PC-3 (cell line): ENCODE results near the gene NKIRAS1. TPM values are rescaled to one million over a fixed set of nuclear protein-coding genes. Genes with fewer than 3 reads are reported as not detected.
"Not testable (repeated sequence)": the region's sequence is repeated elsewhere in the genome, so short reads cannot be mapped to it uniquely, and the experiment has no call there.

Experiments
- ATAC-seq: fragments of 200-7000 bp; cut with Tn5 transposase; 2 replicates; pipeline ENCODE4 v1.9.1; 2020; ENCODE audit warnings: mild to moderate bottlenecking, moderate library complexity
- BruUV-seq: library from RNA; stranded (reverse); fragments of 400-500 nt; replicated peaks from 2 replicates; lab custom pipeline; 2021; lab: Mats Ljungman, UMichigan
- CTCF ChIA-PET: fragments of 300-600 bp; sonication (Branson Sonifier 250); formaldehyde crosslinking; loops from one replicate; lab custom pipeline; 2022; ENCODE audit warnings: antibody characterized with exemption; lab: Charles Lee
- POLR2A ChIA-PET: fragments of 300-600 bp; sonication (Branson Sonifier 250); formaldehyde crosslinking; loops from one replicate; lab custom pipeline; 2022; ENCODE audit warnings: antibody characterized with exemption; ENCODE audit not compliant: unreplicated experiment; lab: Charles Lee
- DNase-seq: peaks from one replicate; pipeline ENCODE4 v3.0.0-alpha.2; 2015
- H2AFZ ChIP-seq: fragments of 300-600 bp; sonication (generic); 2 replicates; pipeline ENCODE4 v1.6.0; 2016; ENCODE audit warnings: antibody characterized with exemption, low read length
- H3F3A ChIP-seq: fragments of 300-600 bp; sonication (generic); one replicate; pipeline ENCODE4 v1.6.0; 2017; ENCODE audit warnings: antibody characterized with exemption, low read length, control low read depth, mild to moderate bottlenecking; ENCODE audit not compliant: unreplicated experiment
- H3K27ac ChIP-seq: fragments of 300-600 bp; sonication (generic); 2 replicates; pipeline ENCODE4 v1.5.1; 2016; ENCODE audit warnings: mild to moderate bottlenecking, low read length
- H3K27me3 ChIP-seq: fragments of 300-600 bp; sonication (generic); 2 replicates; pipeline ENCODE4 v1.6.1; 2016; ENCODE audit warnings: low read length, mixed read lengths
- H3K36me3 ChIP-seq: fragments of 300-600 bp; sonication (generic); 2 replicates; pipeline ENCODE4 v1.6.1; 2016; ENCODE audit warnings: low read depth, mixed run types, low read length, mixed read lengths
- H3K4me1 ChIP-seq: fragments of 300-600 bp; sonication (generic); 2 replicates; pipeline ENCODE4 v1.5.1; 2016; ENCODE audit warnings: low read length; ENCODE audit not compliant: insufficient read depth
- H3K4me2 ChIP-seq: fragments of 300-600 bp; sonication (generic); 2 replicates; pipeline ENCODE4 v1.6.0; 2016; ENCODE audit warnings: low read length
- H3K4me3 ChIP-seq: fragments of 300-600 bp; sonication (generic); 2 replicates; pipeline ENCODE4 v1.5.1; 2016; ENCODE audit warnings: mild to moderate bottlenecking, low read length, mixed read lengths
- H3K79me2 ChIP-seq: fragments of 300-600 bp; sonication (generic); 2 replicates; pipeline ENCODE4 v1.6.1; 2017; ENCODE audit warnings: low read length, mixed read lengths
- H3K9ac ChIP-seq: fragments of 300-600 bp; sonication (generic); 2 replicates; pipeline ENCODE4 v1.6.0; 2016; ENCODE audit warnings: mild to moderate bottlenecking, low read length
- H3K9me2 ChIP-seq: fragments of 300-600 bp; sonication (generic); replicated peaks from 2 replicates; pipeline ENCODE4 v1.6.1; 2016; ENCODE audit warnings: mixed run types, low read length, mixed read lengths
- H3K9me3 ChIP-seq: fragments of 300-600 bp; sonication (generic); 2 replicates; pipeline ENCODE4 v1.6.1; 2016; ENCODE audit warnings: low read length, mixed read lengths
- H4K20me1 ChIP-seq: fragments of 300-600 bp; sonication (generic); 2 replicates; pipeline ENCODE4 v1.6.1; 2016; ENCODE audit warnings: low read length, mixed read lengths
- CTCF ChIP-seq: fragments of 300-600 bp; sonication (generic); conservative IDR thresholded peaks from 2 replicates; pipeline ENCODE4 v1.5.1; 2017; ENCODE audit warnings: antibody characterized with exemption, low read depth, mild to moderate bottlenecking, low read length
- EZH2 ChIP-seq: fragments of 300-600 bp; sonication (generic); IDR thresholded peaks from one replicate; pipeline ENCODE4 v1.6.1; 2017; ENCODE audit warnings: antibody characterized with exemption, mild to moderate bottlenecking, low read length; ENCODE audit not compliant: unreplicated experiment
- EZH2phosphoT487 ChIP-seq: fragments of 300-600 bp; sonication (generic); IDR thresholded peaks from 2 replicates; pipeline ENCODE4 v1.6.1; 2018; ENCODE audit warnings: mild to moderate bottlenecking, antibody characterized with exemption, low read length, borderline replicate concordance
- intact Hi-C: fragments of 100-400 bp; cut with micrococcal nuclease; formaldehyde crosslinking; loops from 2 replicates; pipeline ENCODE4 v1.9.0; 2023
- total RNA-seq: library from RNA; depleted of rRNA; stranded (reverse); fragments of >200 nt; gene quantifications from 2 replicates; pipeline ENCODE4 v1.2.3, GENCODE V29; 2014

Gene NKIRAS1
- total RNA-seq, 1 experiment from 2014 or later, result 14.9 TPM

- Histone ChIP-seq H4K20me1 (peaks cover 17% of the 10 kb centered on the region), H3K27ac (no peak overlapping the region), H3K9ac (no peak overlapping the region), H3K9me3 (no peaks in the 10 kb centered on the region), H3K4me2 (no peak overlapping the region), H3K36me3 (peaks cover 21% of the 10 kb centered on the region; the same call in 1 of the 2 replicates), H2AFZ (no peak overlapping the region), H3K27me3 (no peaks in the 10 kb centered on the region), H3K9me2 (no peaks in the 10 kb centered on the region), H3K4me3 (no peak overlapping the region), H3K79me2 (peaks cover 48% of the 10 kb centered on the region), H3F3A (no peaks in the 10 kb centered on the region), H3K4me1 (peaks cover 16% of the 10 kb centered on the region)
- ATAC-seq, result no peak
- BruUV-seq, result no TSS peak
- POLR2A ChIA-PET, result no interaction called here
- intact Hi-C loops, result no loop called here
- DNase-seq, result no peak
- CTCF ChIA-PET, result no interaction called here
- TF ChIP-seq EZH2phosphoT487 (no peak), CTCF (no peak), EZH2 (no peak)
Observed at GRCh38 chr3:23885210-23885609, 31.6 kb downstream of the NKIRAS1 start.

- TF ChIP-seq CTCF, result peak; percentile 43; the same call in 1 of the 2 replicates
- TF ChIP-seq EZH2, result no peak
- Histone ChIP-seq H4K20me1 (peaks cover 17% of the 10 kb centered on the region), H3K9me2 (no peaks in the 10 kb centered on the region), H3K4me1 (peaks cover 16% of the 10 kb centered on the region), H3K9ac (no peak overlapping the region), H3K79me2 (peaks cover 52% of the 10 kb centered on the region), H3K9me3 (no peaks in the 10 kb centered on the region), H3K4me3 (no peak overlapping the region), H3F3A (no peaks in the 10 kb centered on the region), H3K36me3 (peaks cover 18% of the 10 kb centered on the region; the same call in 1 of the 2 replicates), H3K27ac (no peak overlapping the region), H3K27me3 (no peaks in the 10 kb centered on the region), H2AFZ (no peak overlapping the region), H3K4me2 (no peak overlapping the region)
- peak; percentile 27 for DNase-seq
- intact Hi-C loops, result no loop called here
- no TSS peak for BruUV-seq
- CTCF ChIA-PET, result no interaction called here
- POLR2A ChIA-PET, result no interaction called here
- ATAC-seq, result no peak
Observed at GRCh38 chr3:23884481-23884880, 32.3 kb downstream of the NKIRAS1 start.

- Histone ChIP-seq H2AFZ (no peak overlapping the region), H3K4me1 (peaks cover 13% of the 10 kb centered on the region), H3K4me3 (no peak overlapping the region), H3K9ac (no peak overlapping the region), H3K27me3 (no peaks in the 10 kb centered on the region), H3K79me2 (peaks cover 66% of the 10 kb centered on the region), H3K9me3 (no peaks in the 10 kb centered on the region), H3K27ac (no peak overlapping the region), H3K9me2 (no peaks in the 10 kb centered on the region), H3K4me2 (no peak overlapping the region), H3F3A (no peaks in the 10 kb centered on the region), H4K20me1 (0 out of 2 replicates have a peak, but pooled peaks cover 19% of the 10 kb centered on the region), H3K36me3 (peaks cover 11% of the 10 kb centered on the region; the same call in 1 of the 2 replicates)
- no peak for DNase-seq
- no TSS peak for BruUV-seq
- CTCF ChIA-PET, result no interaction called here
- TF ChIP-seq EZH2phosphoT487 (no peak), EZH2 (no peak), CTCF (no peak)
- POLR2A ChIA-PET, result no interaction called here
- no peak for ATAC-seq
- intact Hi-C loops, result no loop called here
Observed at GRCh38 chr3:23882487-23882918, 34.3 kb downstream of the NKIRAS1 start.

GRCh38 chr3:23881993-23882392 is 34.8 kb downstream of the NKIRAS1 start:
- H3F3A ChIP-seq, H3K4me3 ChIP-seq, H3K9me2 ChIP-seq, CTCF ChIA-PET, DNase-seq, H3K27ac ChIP-seq, H3K9me3 ChIP-seq, POLR2A ChIA-PET, intact Hi-C loops, BruUV-seq, H3K4me2 ChIP-seq, ATAC-seq, H3K9ac ChIP-seq, H2AFZ ChIP-seq, H3K36me3 ChIP-seq, H3K27me3 ChIP-seq: not testable (repeated sequence)
- peaks cover 18% of the 10 kb centered on the region for H3K4me1 ChIP-seq
- H3K79me2 ChIP-seq, result peaks cover 68% of the 10 kb centered on the region
- H4K20me1 ChIP-seq, result peaks cover 24% of the 10 kb centered on the region
